Limb (tissue), 2 donors: Measurements from ENCODE around the gene ZCWPW2.

ENCODE experiments used
- DNase-seq, 2 donors: peaks; one replicate each; pipeline ENCODE4 v3.0.0-alpha.2; 2016; ENCODE audit errors: extremely low spot score in 2 of 2

ZCWPW2 gene

GRCh38 chr3:28376424-28376823 is 27.9 kb downstream of the ZCWPW2 start:
- peak in 1 of 2 donors; percentile 39 for DNase-seq

DNA sequence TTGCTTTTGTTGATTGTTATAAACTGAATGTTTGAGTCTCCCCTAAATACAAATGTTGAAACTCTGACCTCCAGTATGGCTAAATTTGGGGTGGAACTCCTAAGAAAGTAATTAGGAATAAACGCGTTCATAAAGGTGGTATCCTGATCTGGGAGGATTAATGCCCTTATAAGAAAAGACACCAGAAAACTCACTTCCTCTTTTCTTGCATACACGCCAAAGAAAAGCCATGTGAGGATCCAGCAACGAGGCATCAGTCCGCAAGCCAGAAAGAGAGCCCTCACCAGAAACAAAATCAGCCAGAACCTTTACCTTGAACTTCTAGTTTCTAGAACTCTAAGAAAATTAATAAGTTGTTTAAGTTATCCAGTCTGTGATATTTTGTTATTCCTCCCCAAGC is 37.5 kb downstream of the ZCWPW2 start:
- no peak for DNase-seq

DNA sequence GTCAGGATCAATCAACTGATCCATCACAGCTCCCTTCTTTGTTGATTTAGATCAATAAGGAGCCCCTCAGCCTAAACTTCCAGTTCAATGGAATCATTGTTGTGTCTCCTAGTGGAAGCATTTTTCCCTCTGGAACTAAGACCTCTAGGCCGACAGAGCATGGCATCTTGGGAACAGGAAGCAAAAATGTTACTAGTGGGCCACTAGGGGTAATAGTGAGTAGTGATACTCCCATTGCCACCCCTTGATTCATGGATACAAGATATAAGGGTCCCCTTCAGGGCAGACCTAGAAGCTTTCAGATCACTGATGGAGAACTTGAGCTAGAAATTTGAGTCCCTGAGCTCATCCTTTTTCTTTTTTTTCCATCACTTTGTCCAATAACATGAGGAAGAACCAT is 40.5 kb downstream of the ZCWPW2 start:
- no peak for DNase-seq

DNA sequence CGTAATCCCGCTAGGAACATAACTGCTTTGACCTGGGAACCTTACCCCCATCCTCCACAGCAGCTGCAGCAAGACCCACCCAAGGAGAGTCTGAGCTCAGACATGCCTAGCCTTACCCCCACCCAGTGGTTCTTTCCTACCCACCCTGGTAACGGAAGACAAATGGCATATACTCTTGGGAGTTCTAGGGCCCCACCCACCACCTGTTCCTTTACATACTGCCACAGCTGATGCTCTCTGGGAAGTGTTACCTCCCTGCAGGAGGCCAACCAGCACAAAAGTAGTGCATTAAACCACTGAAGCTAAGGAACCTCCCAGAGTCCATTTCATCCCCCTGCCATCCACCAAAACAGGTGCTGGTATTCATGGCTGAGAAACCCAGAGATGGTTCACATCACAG is 50.7 kb downstream of the ZCWPW2 start:
- DNase-seq, result no peak

DNA sequence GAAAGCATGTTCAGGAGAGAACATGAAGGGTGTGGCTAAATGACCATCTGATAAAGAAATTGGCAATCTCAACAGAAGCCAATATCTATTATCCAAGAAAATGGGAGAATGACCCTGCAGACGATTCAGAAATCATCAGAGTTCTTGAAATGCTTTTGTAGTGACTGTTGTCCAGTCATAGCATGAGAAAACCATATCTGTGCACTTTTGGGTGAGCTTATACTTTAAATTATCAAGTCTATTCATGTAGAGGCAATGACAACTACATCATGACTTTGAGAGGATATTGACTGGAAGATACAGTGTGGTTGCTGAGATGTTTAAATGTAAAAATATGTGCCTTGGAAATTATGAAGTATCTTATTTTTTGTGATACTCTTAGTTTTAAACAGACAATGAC is 57.7 kb downstream of the ZCWPW2 start:
- DNase-seq, result no peak

DNA sequence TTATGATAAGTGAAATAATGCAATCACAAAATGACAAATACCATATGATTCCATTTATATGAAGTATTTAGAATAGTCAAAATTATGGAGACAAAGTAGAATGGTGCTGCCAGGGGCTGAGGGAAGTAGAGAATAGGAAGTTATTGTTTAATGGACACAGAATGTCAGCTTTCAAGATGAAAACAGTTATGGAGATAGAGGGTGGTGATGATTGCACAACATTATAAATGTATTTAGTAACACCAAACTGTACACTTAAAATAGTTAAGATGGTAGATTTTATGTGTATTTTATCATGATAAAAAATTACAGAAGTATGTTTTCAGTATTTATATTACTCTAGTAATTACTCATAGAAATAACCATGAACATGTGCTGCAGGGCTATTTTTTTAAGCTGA is 100.9 kb downstream of the ZCWPW2 start:
- no peak for DNase-seq

- no peak for DNase-seq
Observed at GRCh38 chr3:28462866-28463265, 114.3 kb downstream of the ZCWPW2 start.

DNA sequence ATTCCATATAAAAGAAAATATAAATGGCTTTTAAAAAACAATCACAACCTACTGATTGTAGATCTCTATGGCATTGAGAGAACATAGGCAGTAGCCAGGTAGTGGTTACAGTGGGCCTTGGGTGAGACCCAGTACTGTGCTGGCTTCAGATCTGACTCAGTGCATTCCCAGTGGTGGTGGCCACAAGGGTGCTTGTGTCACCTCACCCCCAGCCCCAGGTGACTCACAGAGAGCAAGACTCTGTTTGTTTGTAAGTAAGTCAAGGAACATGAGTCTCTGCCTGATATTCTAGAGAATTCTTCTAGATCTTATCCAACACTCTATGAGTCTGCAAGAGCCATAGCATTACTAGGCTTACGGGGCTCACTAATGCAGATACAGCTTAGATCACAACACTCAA is 118.9 kb downstream of the ZCWPW2 start:
- no peak for DNase-seq

GRCh38 chr3:28476194-28476593 is 127.7 kb downstream of the ZCWPW2 start:
- DNase-seq, result peak in 1 of 2 donors; percentile 85

- DNase-seq, result no peak
Observed at GRCh38 chr3:28476764-28477163, 128.2 kb downstream of the ZCWPW2 start.

GRCh38 chr3:28485164-28485563 is 136.6 kb downstream of the ZCWPW2 start:
- DNase-seq, result no peak

GRCh38 chr3:28495301-28495700 is 146.8 kb downstream of the ZCWPW2 start:
- no peak for DNase-seq

- DNase-seq, result no peak
Observed at GRCh38 chr3:28502397-28502937, 153.9 kb downstream of the ZCWPW2 start.

DNA sequence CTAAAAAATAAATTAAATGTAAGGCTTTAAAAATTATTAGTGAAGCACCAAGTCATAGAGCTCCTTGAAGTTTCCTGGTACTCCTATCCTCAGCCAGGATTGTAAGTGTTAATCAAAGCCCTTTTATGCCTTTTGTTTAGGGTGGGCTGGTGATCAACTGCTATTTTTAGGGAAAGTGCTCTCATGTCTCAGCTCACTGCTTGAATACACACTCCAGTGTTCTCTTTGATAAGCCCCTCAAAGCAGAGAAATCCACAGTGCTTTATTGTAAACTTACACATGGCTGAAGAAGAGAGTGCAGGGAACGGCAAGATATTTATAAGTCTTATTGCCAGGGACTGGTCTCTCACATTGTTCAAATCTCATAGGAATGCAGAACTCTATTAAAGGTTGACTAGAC is 156.5 kb downstream of the ZCWPW2 start:
- DNase-seq, result no peak

- DNase-seq, result no peak
Observed at GRCh38 chr3:28521663-28522062, 173.1 kb downstream of the ZCWPW2 start.

GRCh38 chr3:28542351-28542750 is 193.8 kb downstream of the ZCWPW2 start:
- no peak for DNase-seq

GRCh38 chr3:28544236-28544635 is 195.7 kb downstream of the ZCWPW2 start:
- no peak for DNase-seq

GRCh38 chr3:28544831-28545230 is 196.3 kb downstream of the ZCWPW2 start:
- no peak for DNase-seq

GRCh38 chr3:28547677-28548076 is 199.2 kb downstream of the ZCWPW2 start:
- DNase-seq, result no peak

GRCh38 chr3:28553175-28553574 is 204.7 kb downstream of the ZCWPW2 start:
- no peak for DNase-seq

DNA sequence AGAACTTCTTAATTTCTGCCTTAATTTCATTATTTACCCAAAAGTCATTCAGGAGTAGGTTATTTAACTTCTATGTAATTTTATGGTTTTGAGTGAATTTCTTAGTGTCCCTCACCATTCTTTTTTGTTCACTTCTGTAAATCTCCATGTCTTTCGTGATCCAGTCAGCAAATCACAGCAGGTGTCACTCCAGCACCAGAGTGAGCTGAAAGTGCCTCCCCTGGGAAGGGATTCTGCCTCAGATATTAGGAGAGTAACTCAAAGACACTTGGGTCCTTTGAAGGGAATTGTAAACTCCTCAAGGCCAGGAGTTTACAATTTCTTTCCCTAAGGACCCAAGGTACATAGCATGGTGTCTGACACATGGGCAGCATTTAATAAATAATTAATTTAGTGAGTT is 207.7 kb downstream of the ZCWPW2 start:
- DNase-seq, result no peak

- DNase-seq, result no peak
Observed at GRCh38 chr3:28564211-28564610, 215.7 kb downstream of the ZCWPW2 start.

DNA sequence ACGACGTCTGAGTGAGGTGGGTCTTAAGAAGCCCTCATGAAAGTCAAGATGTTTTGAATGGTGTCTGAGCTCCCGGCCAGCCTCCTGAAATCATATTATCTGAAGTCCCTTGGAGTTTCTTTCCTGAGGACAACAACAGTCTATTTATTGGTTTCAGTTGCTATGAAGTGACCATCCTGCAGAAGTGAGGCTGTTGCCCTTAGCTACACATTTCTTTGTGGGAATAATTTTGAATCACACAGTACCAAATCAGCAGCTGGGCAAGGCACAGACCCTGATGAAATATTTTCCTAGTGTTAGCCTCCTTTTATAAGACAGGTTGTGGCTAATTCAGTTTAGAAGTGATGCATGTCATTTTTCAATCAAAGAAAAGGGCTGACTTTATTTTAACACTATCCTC is 220.8 kb downstream of the ZCWPW2 start:
- DNase-seq, result no peak

DNA sequence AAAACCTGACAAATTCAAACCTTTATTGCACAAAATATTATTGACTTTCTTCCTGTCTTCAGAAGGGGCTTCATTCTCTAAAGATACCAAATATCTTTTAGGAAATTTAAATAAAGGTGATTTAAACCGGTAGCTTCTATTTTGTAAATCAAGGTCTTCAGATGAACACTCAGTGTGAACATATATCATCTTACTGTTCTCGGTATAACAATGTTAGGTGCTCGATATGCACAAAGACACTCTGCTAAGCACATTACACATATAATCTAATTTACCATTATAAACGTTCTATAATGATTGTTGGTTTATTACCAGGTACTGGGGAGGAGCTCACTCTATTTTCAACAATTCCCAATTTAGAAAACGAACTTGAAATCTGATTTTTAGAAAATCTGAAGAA is 225.5 kb downstream of the ZCWPW2 start:
- DNase-seq, result no peak
